Forelimb muscle (tissue), 1 donor: ENCODE results near the gene KCTD13. TPM values are rescaled to one million over a fixed set of nuclear protein-coding genes. Genes with fewer than 3 reads are reported as not detected.
"Not testable (repeated sequence)": the region's sequence is repeated elsewhere in the genome, so short reads cannot be mapped to it uniquely, and the experiment has no call there.

Source experiments
- DNase-seq: peaks from one replicate; pipeline ENCODE4 v3.0.0-alpha.2; 2013; ENCODE audit warnings: low read depth
- polyA plus RNA-seq: library from polyadenylated mRNA; unstranded; fragments of 120-200 nt; gene quantifications from one replicate; pipeline ENCODE4 v1.2.1, GENCODE V29; 2013; ENCODE audit not compliant: insufficient read length

The KCTD13 gene
- polyA plus RNA-seq, 1 donor: 11.7 TPM

- DNase-seq: no peak
Measured at GRCh38 chr16:29907973-29908372, 18.1 kb downstream of the KCTD13 start.

GRCh38 chr16:29906520-29907244 is 19.3 kb downstream of the KCTD13 start:
- no peak for DNase-seq

GRCh38 chr16:29905668-29906067 is 20.4 kb downstream of the KCTD13 start:
- DNase-seq: no peak

- DNase-seq: no peak
Measured at GRCh38 chr16:29904947-29905346, 21.1 kb downstream of the KCTD13 start.

GRCh38 chr16:29903590-29903989 is 22.4 kb downstream of the KCTD13 start:
- no peak for DNase-seq

GRCh38 chr16:29901607-29901945 is 24.4 kb downstream of the KCTD13 start:
- no peak for DNase-seq

GRCh38 chr16:29900888-29901606 is 25.0 kb downstream of the KCTD13 start:
- DNase-seq: no peak

- DNase-seq: no peak
Measured at GRCh38 chr16:29900102-29900887, 25.7 kb downstream of the KCTD13 start, which contains the start of gene ASPHD1. TSS of gene ASPHD1 (plus strand) at chr16:29900488. CDS start at chr16:29900972, 484 bp downstream.

- no peak for DNase-seq
Measured at GRCh38 chr16:29899516-29900101, 26.4 kb downstream of the KCTD13 start, which contains the start of gene SEZ6L2. TSS of gene SEZ6L2 (minus strand) at chr16:29899550. CDS start at chr16:29899019, 531 bp downstream.

GRCh38 chr16:29898804-29899515 is 27.1 kb downstream of the KCTD13 start:
- no peak for DNase-seq

GRCh38 chr16:29898135-29898803 is 27.8 kb downstream of the KCTD13 start:
- no peak for DNase-seq

GRCh38 chr16:29897333-29897732 is 28.7 kb downstream of the KCTD13 start:
- no peak for DNase-seq

GRCh38 chr16:29896841-29897240 is 29.2 kb downstream of the KCTD13 start:
- no peak for DNase-seq

- DNase-seq: no peak
Measured at GRCh38 chr16:29894352-29894751, 31.7 kb downstream of the KCTD13 start.

GRCh38 chr16:29893553-29893952 is 32.5 kb downstream of the KCTD13 start:
- DNase-seq: no peak

GRCh38 chr16:29892458-29892813 is 33.6 kb downstream of the KCTD13 start:
- DNase-seq: no peak

GRCh38 chr16:29891525-29892457 is 34.2 kb downstream of the KCTD13 start:
- no peak for DNase-seq

- DNase-seq: not testable (repeated sequence)
Measured at GRCh38 chr16:29889372-29889771, 36.7 kb downstream of the KCTD13 start.

- no peak for DNase-seq
Measured at GRCh38 chr16:29883987-29884386, 42.0 kb downstream of the KCTD13 start.

- no peak for DNase-seq
Measured at GRCh38 chr16:29881050-29881449, 45.0 kb downstream of the KCTD13 start.
